Uterus (tissue), 2 donors: ENCODE measurements around the gene BIRC7.

Source experiments
- POLR2A ChIP-seq, 2 donors: fragments of 450-650 bp; IDR thresholded peaks; one replicate each; pipeline ENCODE4 v1.6.1; 2016; ENCODE audit warnings: antibody characterized with exemption in 2 of 2, mild to moderate bottlenecking in 1 of 2, moderate library complexity in 1 of 2
- TF ChIP-seq, protein P1 (sequence below), 4 experiments: fragments of 200-600 bp in 2 of 4; fragments of 450-650 bp in 2 of 4; sonication (generic) in 2 of 4; IDR thresholded peaks; one replicate each; pipeline ENCODE4 v1.5.1; 2016 to 2019; ENCODE audit warnings: antibody characterized with exemption in 4 of 4, mild to moderate bottlenecking in 2 of 4, moderate library complexity in 1 of 4

DNA sequence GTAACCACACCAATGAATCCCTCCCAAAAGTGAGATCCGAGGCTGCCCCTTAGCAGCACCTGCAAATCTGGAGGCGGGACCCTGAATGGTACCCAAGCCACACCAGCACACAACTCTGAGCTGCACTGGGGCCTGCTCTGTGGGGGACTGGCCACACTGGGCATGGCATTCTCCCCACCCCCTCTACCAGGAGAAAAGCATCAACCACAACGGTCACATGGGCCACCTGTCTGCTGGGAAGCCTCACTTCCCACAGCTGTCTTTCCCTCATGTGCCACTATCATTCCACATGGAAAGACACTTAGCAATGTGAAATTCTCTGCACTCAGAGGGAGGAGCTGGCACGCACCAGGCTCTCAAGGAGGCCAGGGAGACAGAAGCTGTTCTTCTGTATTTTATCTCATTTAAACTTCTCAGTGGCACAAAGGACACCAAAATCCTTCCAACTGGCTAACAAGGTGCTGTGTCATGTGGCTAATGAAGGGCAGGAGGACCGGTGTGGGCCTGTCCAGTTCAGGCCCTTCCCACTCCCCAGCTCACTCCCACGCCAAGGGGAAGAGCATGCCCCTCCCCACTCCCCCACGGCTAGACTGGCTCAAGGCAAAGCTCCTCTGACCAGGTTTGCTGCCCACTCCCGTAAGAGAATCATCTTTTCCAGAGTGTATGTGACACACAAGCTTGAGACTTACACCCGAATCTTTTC lies 38.8 kb upstream of the BIRC7 start:
- TF ChIP-seq, protein P1, sequence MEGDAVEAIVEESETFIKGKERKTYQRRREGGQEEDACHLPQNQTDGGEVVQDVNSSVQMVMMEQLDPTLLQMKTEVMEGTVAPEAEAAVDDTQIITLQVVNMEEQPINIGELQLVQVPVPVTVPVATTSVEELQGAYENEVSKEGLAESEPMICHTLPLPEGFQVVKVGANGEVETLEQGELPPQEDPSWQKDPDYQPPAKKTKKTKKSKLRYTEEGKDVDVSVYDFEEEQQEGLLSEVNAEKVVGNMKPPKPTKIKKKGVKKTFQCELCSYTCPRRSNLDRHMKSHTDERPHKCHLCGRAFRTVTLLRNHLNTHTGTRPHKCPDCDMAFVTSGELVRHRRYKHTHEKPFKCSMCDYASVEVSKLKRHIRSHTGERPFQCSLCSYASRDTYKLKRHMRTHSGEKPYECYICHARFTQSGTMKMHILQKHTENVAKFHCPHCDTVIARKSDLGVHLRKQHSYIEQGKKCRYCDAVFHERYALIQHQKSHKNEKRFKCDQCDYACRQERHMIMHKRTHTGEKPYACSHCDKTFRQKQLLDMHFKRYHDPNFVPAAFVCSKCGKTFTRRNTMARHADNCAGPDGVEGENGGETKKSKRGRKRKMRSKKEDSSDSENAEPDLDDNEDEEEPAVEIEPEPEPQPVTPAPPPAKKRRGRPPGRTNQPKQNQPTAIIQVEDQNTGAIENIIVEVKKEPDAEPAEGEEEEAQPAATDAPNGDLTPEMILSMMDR (IDR thresholded peaks at IDR 0.05) = no peak
- no peak for TF ChIP-seq POLR2A (IDR thresholded peaks at IDR 0.05)
